Retinal pigment epithelial cell (primary cell): Measurements from ENCODE around the gene RPS6KA3.
A peak's percentile ranks its signal among the peaks of the same experiment; 100 is the strongest.

Source experiments
- DNase-seq: peaks from one replicate; pipeline ENCODE4 v3.0.0-alpha.2; 2010; ENCODE audit warnings: low read depth
- H3K4me3 ChIP-seq: 2 replicates; pipeline ENCODE4 v1.5.1; 2011; ENCODE audit warnings: mild to moderate bottlenecking, low read length, control low read depth, moderate library complexity
- TF ChIP-seq, protein P1 (sequence below): conservative IDR thresholded peaks from 2 replicates; pipeline ENCODE4 v1.5.1; 2011; ENCODE audit warnings: low read depth, low read length, control low read depth, inconsistent platforms

RPS6KA3 gene

DNA sequence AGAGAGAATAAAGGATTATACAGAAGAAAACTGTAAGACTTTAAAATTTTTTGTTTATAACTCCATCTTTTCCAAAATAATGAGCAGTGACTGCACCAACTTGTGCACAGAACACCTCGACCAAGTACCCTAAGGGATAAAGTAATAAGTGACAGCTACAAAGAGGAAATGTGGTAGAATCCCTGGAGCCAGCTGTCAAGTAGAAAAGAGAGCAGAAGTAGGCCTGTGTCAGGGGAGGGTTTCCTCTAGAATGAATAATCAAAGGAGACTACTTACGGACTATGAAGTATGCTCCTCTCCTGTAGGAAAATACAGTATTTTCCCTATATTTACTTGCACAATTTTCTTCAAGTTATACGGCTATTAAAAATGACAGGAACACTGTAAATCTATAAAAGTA lies 126.3 kb downstream of the RPS6KA3 start:
- H3K4me3 ChIP-seq, result peak overlapping the region; percentile 97
- no peak for DNase-seq
- TF ChIP-seq, protein P1, sequence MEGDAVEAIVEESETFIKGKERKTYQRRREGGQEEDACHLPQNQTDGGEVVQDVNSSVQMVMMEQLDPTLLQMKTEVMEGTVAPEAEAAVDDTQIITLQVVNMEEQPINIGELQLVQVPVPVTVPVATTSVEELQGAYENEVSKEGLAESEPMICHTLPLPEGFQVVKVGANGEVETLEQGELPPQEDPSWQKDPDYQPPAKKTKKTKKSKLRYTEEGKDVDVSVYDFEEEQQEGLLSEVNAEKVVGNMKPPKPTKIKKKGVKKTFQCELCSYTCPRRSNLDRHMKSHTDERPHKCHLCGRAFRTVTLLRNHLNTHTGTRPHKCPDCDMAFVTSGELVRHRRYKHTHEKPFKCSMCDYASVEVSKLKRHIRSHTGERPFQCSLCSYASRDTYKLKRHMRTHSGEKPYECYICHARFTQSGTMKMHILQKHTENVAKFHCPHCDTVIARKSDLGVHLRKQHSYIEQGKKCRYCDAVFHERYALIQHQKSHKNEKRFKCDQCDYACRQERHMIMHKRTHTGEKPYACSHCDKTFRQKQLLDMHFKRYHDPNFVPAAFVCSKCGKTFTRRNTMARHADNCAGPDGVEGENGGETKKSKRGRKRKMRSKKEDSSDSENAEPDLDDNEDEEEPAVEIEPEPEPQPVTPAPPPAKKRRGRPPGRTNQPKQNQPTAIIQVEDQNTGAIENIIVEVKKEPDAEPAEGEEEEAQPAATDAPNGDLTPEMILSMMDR, result no peak

GRCh38 chrX:20139966-20140365 lies 126.7 kb downstream of the RPS6KA3 start:
- TF ChIP-seq, protein P1, result no peak
- H3K4me3 ChIP-seq, result peak overlapping the region; percentile 97
- no peak for DNase-seq

GRCh38 chrX:20135944-20136343 lies 130.8 kb downstream of the RPS6KA3 start:
- no peak overlapping the region for H3K4me3 ChIP-seq
- DNase-seq, result no peak
- TF ChIP-seq, protein P1, result no peak

- DNase-seq, result no peak
- no peak overlapping the region for H3K4me3 ChIP-seq
- TF ChIP-seq, protein P1, result no peak
Measured at GRCh38 chrX:20132666-20133065, 134.0 kb downstream of the RPS6KA3 start.

GRCh38 chrX:20130357-20130756 lies 136.4 kb downstream of the RPS6KA3 start:
- no peak for DNase-seq
- H3K4me3 ChIP-seq, result no peak overlapping the region
- TF ChIP-seq, protein P1, result no peak

- TF ChIP-seq, protein P1, result no peak
- no peak for DNase-seq
- H3K4me3 ChIP-seq, result no peak overlapping the region
Measured at GRCh38 chrX:20129547-20129946, 137.2 kb downstream of the RPS6KA3 start.

DNA sequence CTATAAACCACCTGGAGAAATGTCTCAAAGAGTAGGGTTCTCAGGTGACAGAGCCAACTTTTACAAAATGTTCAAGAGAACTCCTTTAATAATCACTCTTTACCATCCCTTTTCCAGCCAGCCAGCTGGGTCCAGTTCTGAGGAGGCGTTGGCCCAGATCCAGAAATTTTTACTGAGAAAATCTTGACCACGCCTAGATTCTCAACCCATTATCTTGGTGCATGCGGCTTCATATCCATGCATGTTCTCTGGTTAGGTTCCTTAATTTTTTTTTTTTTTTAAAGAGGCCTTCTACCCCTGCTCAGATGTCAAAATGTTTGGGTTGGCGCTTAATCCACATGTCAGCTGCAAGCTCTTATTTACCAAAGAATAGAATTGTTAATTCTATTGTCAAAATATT lies 138.0 kb downstream of the RPS6KA3 start:
- DNase-seq, result no peak
- TF ChIP-seq, protein P1, result no peak
- H3K4me3 ChIP-seq, result no peak overlapping the region
